HepG2 (cell line): ENCODE data around the gene CDC42EP5. TPM values are rescaled to one million over a fixed set of nuclear protein-coding genes. Genes with fewer than 3 reads are reported as not detected.

Source experiments
- AGO1 ChIP-seq: fragments of 200-400 bp; formaldehyde crosslinking; IDR thresholded peaks from 2 replicates; pipeline ENCODE4 v1.6.1; 2017; ENCODE audit warnings: mild to moderate bottlenecking, low read depth, low read length, moderate library complexity; ENCODE audit not compliant: poor library complexity, severe bottlenecking
- ATRX ChIP-seq: sonication (generic); formaldehyde crosslinking; IDR thresholded peaks from 2 replicates; pipeline ENCODE4 v1.4.0; 2020; ENCODE audit warnings: missing genetic modification reagents, borderline replicate concordance
- CSRNP2 ChIP-seq: sonication (generic); formaldehyde crosslinking; conservative IDR thresholded peaks from 2 replicates; pipeline ENCODE4 v1.8.0; 2022; ENCODE audit warnings: low read depth, missing genetic modification reagents
- DPF2 ChIP-seq: sonication (generic); formaldehyde crosslinking; IDR thresholded peaks from 2 replicates; pipeline ENCODE4 v1.4.0; 2020; ENCODE audit warnings: mild to moderate bottlenecking, low read depth, missing genetic modification reagents, borderline replicate concordance
- KDM5B ChIP-seq: sonication (generic); formaldehyde crosslinking; IDR thresholded peaks from 2 replicates; pipeline ENCODE4 v1.4.0; 2020; ENCODE audit warnings: missing genetic modification reagents, mild to moderate bottlenecking, borderline replicate concordance
- KLF15 ChIP-seq: sonication (generic); formaldehyde crosslinking; IDR thresholded peaks from 2 replicates; pipeline ENCODE4 v1.8.1; 2023; ENCODE audit warnings: borderline replicate concordance, mild to moderate bottlenecking, inconsistent platforms, missing genetic modification reagents, mixed read lengths
- KLF6 ChIP-seq: IDR thresholded peaks from 2 replicates; pipeline ENCODE4 v1.8.0; 2016; ENCODE audit warnings: missing biosample characterization, missing genetic modification reagents
- MIER3 ChIP-seq: IDR thresholded peaks from 2 replicates; pipeline ENCODE4 v1.6.1; 2016; ENCODE audit warnings: missing compliant biosample characterization, borderline replicate concordance
- MTF1 ChIP-seq: sonication (generic); formaldehyde crosslinking; IDR thresholded peaks from 2 replicates; pipeline ENCODE4 v1.5.0; 2020; ENCODE audit warnings: missing genetic modification reagents
- MYC ChIP-seq: sonication (generic); formaldehyde crosslinking; IDR thresholded peaks from 2 replicates; pipeline ENCODE4 v1.9.0; 2021; ENCODE audit warnings: missing genetic modification reagents, borderline replicate concordance
- NFKBIZ ChIP-seq: IDR thresholded peaks from 2 replicates; pipeline ENCODE4 v1.6.1; 2018; ENCODE audit warnings: missing genetic modification reagents, missing compliant biosample characterization
- PLSCR1 ChIP-seq: sonication (generic); formaldehyde crosslinking; IDR thresholded peaks from 2 replicates; pipeline ENCODE4 v1.5.0; 2020; ENCODE audit warnings: missing genetic modification reagents, mild to moderate bottlenecking, borderline replicate concordance
- PTBP1 ChIP-seq: fragments of 200-400 bp; formaldehyde crosslinking; IDR thresholded peaks from 2 replicates; pipeline ENCODE4 v1.6.1; 2018; ENCODE audit warnings: low read length, low read depth; ENCODE audit not compliant: poor library complexity, severe bottlenecking
- RBM39 ChIP-seq: fragments of 200-400 bp; formaldehyde crosslinking; IDR thresholded peaks from one replicate; pipeline ENCODE4 v1.6.1; 2018; ENCODE audit warnings: antibody characterized with exemption, mild to moderate bottlenecking, low read depth, low read length; ENCODE audit not compliant: poor library complexity, severe bottlenecking
- SOX6 ChIP-seq, 2 experiments: fragments of 450-650 bp in 1 of 2; sonication (generic) in 1 of 2; formaldehyde crosslinking in 1 of 2; IDR thresholded peaks; 2 replicates each; pipeline versions ENCODE4 v1.4.0 to v1.6.1; 2017 to 2020; ENCODE audit warnings: antibody characterized with exemption in 1 of 2, mild to moderate bottlenecking in 1 of 2, missing genetic modification reagents in 1 of 2
- TFAP4 ChIP-seq: sonication (generic); IDR thresholded peaks from 2 replicates; pipeline ENCODE4 v1.6.1; 2016; ENCODE audit warnings: low read depth, borderline replicate concordance
- TOE1 ChIP-seq: sonication (generic); formaldehyde crosslinking; IDR thresholded peaks from 2 replicates; pipeline ENCODE4 v1.4.0; 2020; ENCODE audit warnings: mild to moderate bottlenecking, missing genetic modification reagents
- XBP1 ChIP-seq: sonication (generic); formaldehyde crosslinking; IDR thresholded peaks from 2 replicates; pipeline ENCODE4 v1.5.0; 2020; ENCODE audit warnings: missing genetic modification reagents
- ZNF264 ChIP-seq: sonication (generic); formaldehyde crosslinking; IDR thresholded peaks from 2 replicates; pipeline ENCODE4 v1.4.0; 2020; ENCODE audit warnings: missing genetic modification reagents
- ZNF33A ChIP-seq: sonication (generic); formaldehyde crosslinking; IDR thresholded peaks from 2 replicates; pipeline ENCODE4 v1.5.1; 2020; ENCODE audit warnings: missing genetic modification reagents, mild to moderate bottlenecking, moderate library complexity, borderline replicate concordance
- ZNF460 ChIP-seq: sonication (generic); formaldehyde crosslinking; IDR thresholded peaks from 2 replicates; pipeline ENCODE4 v1.5.1; 2020; ENCODE audit warnings: missing genetic modification reagents, mild to moderate bottlenecking, borderline replicate concordance
- ZNF546 ChIP-seq: sonication (generic); formaldehyde crosslinking; conservative IDR thresholded peaks from 2 replicates; pipeline ENCODE4 v1.8.1; 2023; ENCODE audit warnings: mild to moderate bottlenecking, missing genetic modification reagents
- ZNF598 ChIP-seq: sonication (generic); formaldehyde crosslinking; IDR thresholded peaks from 2 replicates; pipeline ENCODE4 v1.5.1; 2020; ENCODE audit warnings: mild to moderate bottlenecking, missing genetic modification reagents, borderline replicate concordance
- ZNF615 ChIP-seq: sonication (generic); formaldehyde crosslinking; IDR thresholded peaks from 2 replicates; pipeline ENCODE4 v1.5.0; 2020; ENCODE audit warnings: mild to moderate bottlenecking, missing genetic modification reagents, borderline replicate concordance
- ZSCAN25 ChIP-seq: sonication (generic); formaldehyde crosslinking; IDR thresholded peaks from 2 replicates; pipeline ENCODE4 v1.8.0; 2022; ENCODE audit warnings: mild to moderate bottlenecking, missing genetic modification reagents
- polyA plus RNA-seq, 8 experiments: library from polyadenylated mRNA; depleted of rRNA in 3 of 8; stranded (reverse) in 7 of 8; unstranded in 1 of 8; fragments of >200 nt; fragmentation: Illumina TruSeq in 4 of 8; extraction: Trizol in 4 of 8; gene quantifications; 2 replicates each; pipeline versions ENCODE4 v1.2.1 to v1.2.3, GENCODE V29; 2011 to 2016; ENCODE audit warnings: low read depth in 4 of 8, missing spikeins in 1 of 8, mixed read lengths in 1 of 8; ENCODE audit not compliant: insufficient read depth in 1 of 8
- total RNA-seq, 5 experiments: library from RNA; depleted of rRNA; stranded (reverse); fragments of >200 nt; fragmentation: Illumina TruSeq; extraction: Trizol; gene quantifications; 2 replicates each; pipeline ENCODE4 v1.2.3, GENCODE V29; 2016; ENCODE audit warnings: low read depth in 1 of 5
- TF ChIP-seq, protein P1 (sequence below): IDR thresholded peaks from 2 replicates; pipeline ENCODE4 v1.6.1; 2016; ENCODE audit warnings: mild to moderate bottlenecking, missing biosample characterization, missing genetic modification reagents

CDC42EP5 gene
- total and polyA plus RNA-seq, 2 of the 13 experiments (the other 11 are each of a cell fraction or from before 2014, with no cell fraction given), result 0.41 to 1.6 TPM

DNA sequence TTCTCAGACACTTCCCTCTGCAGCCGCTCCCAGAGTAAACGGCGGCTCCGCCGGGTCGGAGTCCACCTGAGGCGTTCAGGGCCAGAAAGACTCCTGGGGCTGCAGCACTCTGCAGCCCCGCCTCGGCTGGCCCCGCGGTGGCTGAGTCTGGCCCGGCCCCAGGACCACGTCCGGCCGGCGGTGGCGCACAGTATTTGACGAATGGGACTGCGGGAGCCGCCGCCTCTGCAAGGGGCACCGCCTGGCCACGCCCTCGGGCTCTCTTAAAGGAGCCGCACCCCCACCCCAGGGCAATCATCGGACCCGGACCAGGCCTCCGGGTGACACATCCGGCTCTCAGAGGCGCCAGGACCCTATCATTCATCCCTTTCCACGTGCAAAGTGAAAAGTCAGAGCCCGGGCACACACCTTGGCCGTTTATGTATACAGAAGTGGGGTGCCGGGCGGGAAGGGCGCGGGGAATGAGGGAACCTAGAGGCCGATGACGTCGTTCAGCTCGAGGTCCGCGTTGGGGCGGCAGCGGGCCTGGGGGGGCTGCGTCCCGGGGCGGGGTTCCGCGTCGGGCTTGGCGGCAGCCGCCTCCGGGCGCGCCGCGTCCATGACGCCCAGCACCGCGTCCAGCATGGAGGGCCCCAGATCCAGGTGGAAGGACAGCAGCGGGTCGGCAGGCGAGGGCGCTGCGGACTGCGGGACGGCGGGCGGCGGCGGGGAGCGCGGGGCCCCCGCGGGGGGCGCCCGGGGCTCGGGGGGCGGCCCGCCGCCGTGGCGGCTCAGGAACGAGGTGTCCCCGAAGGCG, 8.3 kb downstream of the CDC42EP5 start (continued):
- TF ChIP-seq TFAP4 (peak; percentile 7; the same call in 1 of the 2 replicates), KLF15 (no peak; the same call in 1 of the 2 replicates), ZNF615 (CRISPR knock-in tag) (no peak), ATRX (CRISPR knock-in tag) (no peak), NFKBIZ (CRISPR knock-in tag) (no peak; the same call in 1 of the 2 replicates), MTF1 (CRISPR knock-in tag) (no peak), AGO1 (no peak), MYC (CRISPR knock-in tag) (peak; percentile 45; the same call in 1 of the 2 replicates), PLSCR1 (no peak), ZSCAN25 (CRISPR knock-in tag) (no peak), RBM39 (peak; percentile 78), CSRNP2 (CRISPR knock-in tag) (no peak), DPF2 (CRISPR knock-in tag) (no peak), KDM5B (CRISPR knock-in tag) (peak; percentile 55), ZNF460 (CRISPR knock-in tag) (no peak), ZNF546 (CRISPR knock-in tag) (0 out of 2 replicates have a peak, but pooled peaks have one; percentile 30), XBP1 (CRISPR knock-in tag) (0 out of 2 replicates have a peak, but pooled peaks have one; percentile 28), ZNF598 (peak; percentile 52; the same call in 1 of the 2 replicates), SOX6 (IDR thresholded peaks at IDR 0.05) (no peak), SOX6 (CRISPR knock-in tag; IDR thresholded peaks at IDR 0.05) (peak; percentile 43), ZNF264 (peak; percentile 68), MIER3 (CRISPR knock-in tag) (no peak), TOE1 (no peak), PTBP1 (no peak), ZNF33A (CRISPR knock-in tag) (no peak), KLF6 (no peak)
- TF ChIP-seq, protein P1, sequence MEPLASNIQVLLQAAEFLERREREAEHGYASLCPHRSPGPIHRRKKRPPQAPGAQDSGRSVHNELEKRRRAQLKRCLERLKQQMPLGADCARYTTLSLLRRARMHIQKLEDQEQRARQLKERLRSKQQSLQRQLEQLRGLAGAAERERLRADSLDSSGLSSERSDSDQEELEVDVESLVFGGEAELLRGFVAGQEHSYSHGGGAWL, result no peak; the same call in 1 of the 2 replicates
